Natural killer cell treated with Interleukin-12 subunit alpha and Interleukin-12 subunit beta and Interleukin-15 and Interleukin-18, amount 100 ng/mL, for 72 hours (primary cell): Measurements from ENCODE around the gene CFAP46. TPM values are rescaled to one million over a fixed set of nuclear protein-coding genes. Genes with fewer than 3 reads are reported as not detected.
A peak's percentile ranks its signal among the peaks of the same experiment; 100 is the strongest.

Experiments used
- ATAC-seq, 2 donors: fragments of 150-1000 bp; cut with Tn5 transposase in 1 of 2; sonication (Bioruptor Pico), chemical (Tn5 transposase) in 1 of 2; 2 replicates each; pipeline ENCODE4 v1.10.0; 2021
- DNase-seq: peaks from one replicate; pipeline ENCODE4 v3.0.0; 2022; ENCODE audit warnings: low spot score
- H3K27ac Mint-ChIP-seq, 2 donors: 1 replicate in 1 of 2; 2 replicates in 1 of 2; pipeline ENCODE4 v1.8.0; 2022; ENCODE audit warnings: mixed read lengths in 2 of 2, mild to moderate bottlenecking in 1 of 2, moderate library complexity in 1 of 2
- H3K27me3 Mint-ChIP-seq, 2 donors: 1 replicate in 1 of 2; 2 replicates in 1 of 2; pipeline ENCODE4 v1.8.0; 2022; ENCODE audit warnings: mixed read lengths in 2 of 2
- H3K36me3 Mint-ChIP-seq: one replicate; pipeline ENCODE4 v1.8.0; 2022; ENCODE audit warnings: mixed read lengths
- H3K4me1 Mint-ChIP-seq, 2 donors: 1 replicate in 1 of 2; 2 replicates in 1 of 2; pipeline ENCODE4 v1.8.0; 2022; ENCODE audit warnings: low read depth in 2 of 2, mixed read lengths in 2 of 2, mild to moderate bottlenecking in 1 of 2
- H3K4me3 Mint-ChIP-seq: one replicate; pipeline ENCODE4 v1.8.0; 2022; ENCODE audit warnings: mixed read lengths
- H3K9me3 Mint-ChIP-seq: 2 replicates; pipeline ENCODE4 v1.8.0; 2022; ENCODE audit warnings: mixed read lengths
- total RNA-seq, 2 donors: library from RNA; stranded (reverse); gene quantifications; one replicate each; pipeline ENCODE4 v1.2.3, GENCODE V29; 2022

Gene CFAP46
- total RNA-seq, 2 donors from 2014 or later: 0.19 TPM; not detected in 1

GRCh38 chr10:132813001-132813401 lies 129.4 kb downstream of the CFAP46 start:
- DNase-seq (peak; percentile 50), ATAC-seq (no peak)
- H3K4me3 Mint-ChIP-seq: no peak overlapping the region
- H3K36me3 Mint-ChIP-seq: no peaks in the 10 kb centered on the region
- peaks cover 12 to 18% of the 10 kb centered on the region in 2 donors for H3K27me3 Mint-ChIP-seq
- no peak overlapping the region for H3K27ac Mint-ChIP-seq
- H3K9me3 Mint-ChIP-seq: no peaks in the 10 kb centered on the region
- no peaks in the 10 kb centered on the region for H3K4me1 Mint-ChIP-seq

- H3K4me1 Mint-ChIP-seq: no peaks in the 10 kb centered on the region
- H3K27me3 Mint-ChIP-seq: peaks cover 10 to 16% of the 10 kb centered on the region in 2 donors
- ATAC-seq (no peak), DNase-seq (peak; percentile 42)
- H3K4me3 Mint-ChIP-seq: no peak overlapping the region
- no peaks in the 10 kb centered on the region for H3K9me3 Mint-ChIP-seq
- no peaks in the 10 kb centered on the region for H3K36me3 Mint-ChIP-seq
- no peak overlapping the region for H3K27ac Mint-ChIP-seq
Observed at GRCh38 chr10:132812520-132812919, 129.8 kb downstream of the CFAP46 start.

GRCh38 chr10:132811891-132812481 lies 130.4 kb downstream of the CFAP46 start:
- H3K4me1 Mint-ChIP-seq: no peaks in the 10 kb centered on the region
- H3K9me3 Mint-ChIP-seq: no peaks in the 10 kb centered on the region
- peak; percentile 52 for DNase-seq
- no peak overlapping the region for H3K27ac Mint-ChIP-seq
- peak in 1 of 2 donors; percentile 14 for ATAC-seq
- H3K27me3 Mint-ChIP-seq: peaks cover 4 to 10% of the 10 kb centered on the region in 2 donors
- H3K36me3 Mint-ChIP-seq: no peaks in the 10 kb centered on the region
- no peak overlapping the region for H3K4me3 Mint-ChIP-seq

GRCh38 chr10:132810807-132811700 lies 131.3 kb downstream of the CFAP46 start:
- no peak overlapping the region for H3K27ac Mint-ChIP-seq
- DNase-seq (peak; percentile 60), ATAC-seq (no peak)
- peaks cover 0 to 6% of the 10 kb centered on the region in 2 donors for H3K27me3 Mint-ChIP-seq
- H3K36me3 Mint-ChIP-seq: no peaks in the 10 kb centered on the region
- no peak overlapping the region for H3K4me3 Mint-ChIP-seq
- H3K9me3 Mint-ChIP-seq: no peaks in the 10 kb centered on the region
- H3K4me1 Mint-ChIP-seq: no peaks in the 10 kb centered on the region

- Mint-ChIP-seq H3K9me3 (no peaks in the 10 kb centered on the region), H3K4me1 (no peaks in the 10 kb centered on the region), H3K36me3 (no peaks in the 10 kb centered on the region), H3K27ac (no peak overlapping the region), H3K4me3 (no peak overlapping the region), H3K27me3 (peaks cover 0 to 1% of the 10 kb centered on the region in 2 donors)
- DNase-seq: peak; percentile 54
- ATAC-seq: no peak
Observed at GRCh38 chr10:132810141-132810806, 132.1 kb downstream of the CFAP46 start.

GRCh38 chr10:132809232-132810140 lies 132.9 kb downstream of the CFAP46 start:
- no peaks in the 10 kb centered on the region for H3K9me3 Mint-ChIP-seq
- no peaks in the 10 kb centered on the region for H3K4me1 Mint-ChIP-seq
- no peak for ATAC-seq
- peak; percentile 58 for DNase-seq
- no peak overlapping the region for H3K27ac Mint-ChIP-seq
- no peaks in the 10 kb centered on the region for H3K27me3 Mint-ChIP-seq
- H3K4me3 Mint-ChIP-seq: no peak overlapping the region
- H3K36me3 Mint-ChIP-seq: no peaks in the 10 kb centered on the region

GRCh38 chr10:132808383-132809231 lies 133.8 kb downstream of the CFAP46 start:
- H3K4me3 Mint-ChIP-seq: no peak overlapping the region
- no peaks in the 10 kb centered on the region for H3K9me3 Mint-ChIP-seq
- no peaks in the 10 kb centered on the region for H3K4me1 Mint-ChIP-seq
- H3K27me3 Mint-ChIP-seq: no peaks in the 10 kb centered on the region
- DNase-seq: peak; percentile 53
- H3K27ac Mint-ChIP-seq: no peak overlapping the region
- H3K36me3 Mint-ChIP-seq: no peaks in the 10 kb centered on the region
- no peak for ATAC-seq

- DNase-seq (peak; percentile 50), ATAC-seq (no peak)
- Mint-ChIP-seq H3K36me3 (no peaks in the 10 kb centered on the region), H3K4me3 (no peak overlapping the region), H3K27ac (no peak overlapping the region), H3K9me3 (no peaks in the 10 kb centered on the region), H3K27me3 (no peaks in the 10 kb centered on the region), H3K4me1 (no peaks in the 10 kb centered on the region)
Observed at GRCh38 chr10:132807621-132808049, 134.7 kb downstream of the CFAP46 start.

GRCh38 chr10:132806561-132807003 lies 135.8 kb downstream of the CFAP46 start:
- H3K4me1 Mint-ChIP-seq: no peaks in the 10 kb centered on the region
- H3K9me3 Mint-ChIP-seq: no peaks in the 10 kb centered on the region
- H3K36me3 Mint-ChIP-seq: no peaks in the 10 kb centered on the region
- H3K4me3 Mint-ChIP-seq: no peak overlapping the region
- DNase-seq: peak; percentile 54
- ATAC-seq: no peak
- H3K27ac Mint-ChIP-seq: no peak overlapping the region
- H3K27me3 Mint-ChIP-seq: no peaks in the 10 kb centered on the region

- ATAC-seq: no peak
- no peak for DNase-seq
- H3K9me3 Mint-ChIP-seq: no peaks in the 10 kb centered on the region
- H3K4me1 Mint-ChIP-seq: no peaks in the 10 kb centered on the region
- no peaks in the 10 kb centered on the region for H3K27me3 Mint-ChIP-seq
- H3K4me3 Mint-ChIP-seq: no peak overlapping the region
- no peak overlapping the region for H3K27ac Mint-ChIP-seq
- H3K36me3 Mint-ChIP-seq: no peaks in the 10 kb centered on the region
Observed at GRCh38 chr10:132806110-132806509, 136.3 kb downstream of the CFAP46 start.

GRCh38 chr10:132805599-132805998 lies 136.8 kb downstream of the CFAP46 start:
- no peaks in the 10 kb centered on the region for H3K9me3 Mint-ChIP-seq
- H3K4me3 Mint-ChIP-seq: no peak overlapping the region
- ATAC-seq (no peak), DNase-seq (peak; percentile 37)
- H3K36me3 Mint-ChIP-seq: no peaks in the 10 kb centered on the region
- H3K27ac Mint-ChIP-seq: no peak overlapping the region
- H3K27me3 Mint-ChIP-seq: no peaks in the 10 kb centered on the region
- H3K4me1 Mint-ChIP-seq: no peaks in the 10 kb centered on the region

- peak; percentile 50 for DNase-seq
- Mint-ChIP-seq H3K27me3 (no peaks in the 10 kb centered on the region), H3K36me3 (no peaks in the 10 kb centered on the region), H3K4me1 (no peaks in the 10 kb centered on the region), H3K9me3 (no peaks in the 10 kb centered on the region), H3K4me3 (no peak overlapping the region), H3K27ac (no peak overlapping the region)
- ATAC-seq: peak in 1 of 2 donors; percentile 18
Observed at GRCh38 chr10:132804785-132805426, 137.5 kb downstream of the CFAP46 start.
